ENCODE results near the gene CRISPLD2.

DNA sequence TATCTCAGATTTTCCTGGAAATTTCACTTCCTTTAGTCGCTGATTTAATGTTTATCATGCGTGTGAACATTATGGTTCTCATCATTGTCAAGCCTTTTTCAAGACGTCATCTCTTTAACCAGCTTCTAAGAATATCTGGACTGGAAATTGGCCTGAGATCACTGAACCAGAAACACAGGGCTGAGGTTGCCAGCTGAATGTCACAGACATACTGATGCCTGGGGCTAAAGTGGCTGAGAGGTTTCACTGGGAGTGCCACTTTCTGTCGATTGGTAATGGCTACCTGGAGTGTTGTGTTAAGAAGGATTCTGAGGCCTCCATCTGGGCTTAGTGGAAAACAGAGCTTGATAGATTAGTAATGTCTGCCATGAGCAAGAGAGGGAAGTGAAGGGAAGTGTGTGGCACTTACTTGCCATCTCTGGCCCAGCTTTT lies 54.2 kb downstream of the CRISPLD2 start:
- no peak for TF ChIP-seq RAD21 (IDR thresholded peaks at IDR 0.05; ENCODE audit: low read depth)
- no peak for TF ChIP-seq MAX (IDR thresholded peaks at IDR 0.05)
- TF ChIP-seq, protein P1, sequence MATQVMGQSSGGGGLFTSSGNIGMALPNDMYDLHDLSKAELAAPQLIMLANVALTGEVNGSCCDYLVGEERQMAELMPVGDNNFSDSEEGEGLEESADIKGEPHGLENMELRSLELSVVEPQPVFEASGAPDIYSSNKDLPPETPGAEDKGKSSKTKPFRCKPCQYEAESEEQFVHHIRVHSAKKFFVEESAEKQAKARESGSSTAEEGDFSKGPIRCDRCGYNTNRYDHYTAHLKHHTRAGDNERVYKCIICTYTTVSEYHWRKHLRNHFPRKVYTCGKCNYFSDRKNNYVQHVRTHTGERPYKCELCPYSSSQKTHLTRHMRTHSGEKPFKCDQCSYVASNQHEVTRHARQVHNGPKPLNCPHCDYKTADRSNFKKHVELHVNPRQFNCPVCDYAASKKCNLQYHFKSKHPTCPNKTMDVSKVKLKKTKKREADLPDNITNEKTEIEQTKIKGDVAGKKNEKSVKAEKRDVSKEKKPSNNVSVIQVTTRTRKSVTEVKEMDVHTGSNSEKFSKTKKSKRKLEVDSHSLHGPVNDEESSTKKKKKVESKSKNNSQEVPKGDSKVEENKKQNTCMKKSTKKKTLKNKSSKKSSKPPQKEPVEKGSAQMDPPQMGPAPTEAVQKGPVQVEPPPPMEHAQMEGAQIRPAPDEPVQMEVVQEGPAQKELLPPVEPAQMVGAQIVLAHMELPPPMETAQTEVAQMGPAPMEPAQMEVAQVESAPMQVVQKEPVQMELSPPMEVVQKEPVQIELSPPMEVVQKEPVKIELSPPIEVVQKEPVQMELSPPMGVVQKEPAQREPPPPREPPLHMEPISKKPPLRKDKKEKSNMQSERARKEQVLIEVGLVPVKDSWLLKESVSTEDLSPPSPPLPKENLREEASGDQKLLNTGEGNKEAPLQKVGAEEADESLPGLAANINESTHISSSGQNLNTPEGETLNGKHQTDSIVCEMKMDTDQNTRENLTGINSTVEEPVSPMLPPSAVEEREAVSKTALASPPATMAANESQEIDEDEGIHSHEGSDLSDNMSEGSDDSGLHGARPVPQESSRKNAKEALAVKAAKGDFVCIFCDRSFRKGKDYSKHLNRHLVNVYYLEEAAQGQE (IDR thresholded peaks at IDR 0.05; ENCODE audit: low read depth), result no peak

All from Ishikawa (cell line).